ENCODE data around the gene PSMD9.
"Not testable (repeated sequence)": the region's sequence is repeated elsewhere in the genome, so short reads cannot be mapped to it uniquely, and the experiment has no call there.

PSMD9 gene

GRCh38 chr12:121888478-121889273 lies at the start of gene PSMD9:
Gene PSMD9, plus strand, starts transcription at chr12:121888790. Its CDS starts 67 bp downstream, at chr12:121888857.
- peak; percentile 94 for DNase-seq

DNA sequence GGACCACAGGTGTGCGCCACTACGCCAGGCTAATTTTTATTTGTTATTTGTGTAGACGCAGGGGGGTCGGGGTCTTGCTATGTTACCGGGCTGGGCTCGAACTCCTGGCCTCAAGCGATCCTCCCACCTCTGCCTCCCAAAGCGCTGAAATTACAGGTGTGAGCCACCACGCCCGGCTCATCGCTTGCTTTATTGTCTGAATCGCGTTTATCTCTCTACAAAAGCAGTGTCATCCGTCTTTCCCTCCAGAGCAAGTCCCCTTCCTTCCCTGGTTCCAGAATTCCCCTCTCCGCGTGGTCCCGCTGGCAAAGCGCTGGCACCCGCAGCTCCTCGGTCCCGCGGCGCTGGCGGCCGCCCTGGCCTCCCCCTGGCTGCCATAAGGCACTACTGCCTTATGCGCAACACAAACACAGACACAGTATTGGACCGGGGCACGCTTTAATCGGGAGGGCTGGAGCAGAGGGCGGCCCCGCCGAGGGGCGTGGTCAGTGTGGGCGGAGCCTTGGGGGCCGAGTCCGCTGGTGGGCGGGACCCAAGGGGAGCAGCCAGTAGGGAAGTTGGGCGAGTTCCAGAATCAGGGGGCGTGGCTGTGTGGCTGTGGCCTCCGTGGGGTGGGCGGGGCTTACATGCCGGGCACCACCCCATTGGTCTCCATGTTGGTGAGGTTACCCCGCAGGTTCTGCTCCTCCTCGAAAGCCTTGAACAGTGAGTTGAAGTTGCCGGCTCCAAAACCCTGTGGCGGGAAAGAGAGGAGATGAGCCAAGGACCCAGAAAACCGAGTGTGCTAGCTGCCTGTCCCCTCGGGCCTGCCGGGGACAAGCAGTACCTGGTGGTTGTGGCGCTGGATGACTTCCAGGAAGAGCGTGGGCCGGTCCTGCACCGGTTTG lies 49.2 kb upstream of the PSMD9 start:
- DNase-seq: peak; percentile 96

DNA sequence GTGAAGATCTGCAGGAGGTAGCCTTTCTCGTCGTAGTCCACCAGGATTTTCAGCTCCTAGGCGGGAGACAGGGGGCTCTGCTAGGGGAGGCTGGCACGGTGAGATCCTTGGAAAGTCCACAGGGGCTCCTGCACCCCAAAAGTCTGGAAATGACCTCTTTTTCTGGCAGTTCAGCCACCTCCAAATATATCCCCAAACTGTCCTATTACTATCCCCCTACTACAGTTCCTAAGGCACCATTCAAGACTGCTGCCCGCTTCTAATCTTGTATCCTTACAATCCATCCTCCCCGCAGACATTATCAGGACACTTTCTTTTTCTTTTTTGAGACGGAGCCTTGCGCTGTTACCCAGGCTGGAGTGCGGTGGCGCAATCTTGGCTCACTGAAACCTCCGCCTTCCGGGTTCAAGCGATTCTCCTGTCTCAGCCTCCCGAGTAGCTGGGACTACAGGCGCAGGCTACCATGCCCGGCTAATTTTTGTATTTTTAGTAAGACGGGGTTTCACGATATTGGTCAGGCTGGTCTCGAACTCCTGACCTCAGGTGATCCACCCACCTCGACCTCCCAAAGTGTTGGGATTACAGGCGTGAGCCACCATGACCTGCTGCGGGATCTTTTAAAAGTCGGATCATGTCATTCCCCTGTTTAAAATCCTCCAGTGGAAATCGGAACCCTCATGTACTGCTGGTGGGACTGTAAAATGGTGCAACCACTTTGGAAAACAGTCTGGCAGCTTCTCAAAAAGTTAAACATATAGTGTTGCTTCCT lies 48.4 kb upstream of the PSMD9 start:
- no peak for DNase-seq

DNA sequence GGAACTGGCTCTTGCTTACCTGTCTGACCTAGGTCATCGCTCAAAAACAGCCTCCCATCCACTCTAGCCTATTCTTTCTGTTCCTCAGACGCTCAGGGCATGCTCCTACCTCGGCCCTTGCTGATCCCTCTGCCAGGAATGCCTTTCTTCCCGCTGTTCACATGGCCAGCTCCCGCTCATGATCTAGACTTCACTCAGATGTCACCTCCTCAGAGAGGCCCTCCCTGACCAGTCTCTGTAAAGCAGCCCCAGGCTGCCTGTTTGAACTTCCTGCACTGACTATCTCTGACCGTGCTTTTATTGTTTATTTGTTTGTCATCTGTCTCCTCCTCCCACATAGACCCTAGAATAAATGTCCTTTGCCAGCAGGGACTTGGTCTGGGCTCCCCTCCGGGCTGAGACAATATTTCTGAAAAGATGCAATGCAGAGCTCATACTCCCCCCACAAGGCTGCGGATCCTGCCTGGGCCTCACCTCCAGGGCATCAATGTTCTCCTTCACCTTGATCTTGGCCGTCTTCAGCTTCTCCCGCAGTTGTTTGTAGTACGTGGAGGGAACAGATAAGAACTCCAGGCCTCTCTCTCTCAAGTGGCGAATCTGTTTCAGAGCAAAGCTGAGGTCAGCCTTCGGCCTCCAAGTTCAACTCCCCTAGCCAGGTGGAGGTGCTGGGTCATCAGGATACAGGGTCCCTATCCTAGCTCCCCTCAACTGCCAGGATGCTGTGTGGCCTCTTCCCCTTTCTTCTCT lies 45.2 kb upstream of the PSMD9 start:
- no peak for DNase-seq

- DNase-seq: no peak
Measured at GRCh38 chr12:121845701-121846100, 42.9 kb upstream of the PSMD9 start.

DNA sequence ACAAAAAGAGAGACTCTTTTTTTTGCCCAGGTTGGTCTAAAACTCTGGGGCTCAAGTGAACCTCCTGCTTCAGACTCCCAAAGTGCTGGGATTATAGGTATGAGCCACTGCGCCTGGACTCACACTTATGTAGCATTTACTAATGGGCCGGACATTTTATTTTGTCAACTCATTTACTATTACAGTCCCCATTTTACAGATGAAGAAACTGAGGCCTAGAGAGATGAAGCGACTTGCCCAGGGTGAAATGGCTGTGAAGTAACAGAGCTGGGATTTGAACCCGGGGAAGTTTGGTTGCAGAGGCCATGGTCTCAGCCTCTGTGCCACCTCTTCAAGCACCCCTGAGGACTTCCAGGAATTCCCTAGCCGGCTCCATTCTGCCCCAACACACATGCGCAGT lies 39.4 kb upstream of the PSMD9 start:
- no peak for DNase-seq

DNA sequence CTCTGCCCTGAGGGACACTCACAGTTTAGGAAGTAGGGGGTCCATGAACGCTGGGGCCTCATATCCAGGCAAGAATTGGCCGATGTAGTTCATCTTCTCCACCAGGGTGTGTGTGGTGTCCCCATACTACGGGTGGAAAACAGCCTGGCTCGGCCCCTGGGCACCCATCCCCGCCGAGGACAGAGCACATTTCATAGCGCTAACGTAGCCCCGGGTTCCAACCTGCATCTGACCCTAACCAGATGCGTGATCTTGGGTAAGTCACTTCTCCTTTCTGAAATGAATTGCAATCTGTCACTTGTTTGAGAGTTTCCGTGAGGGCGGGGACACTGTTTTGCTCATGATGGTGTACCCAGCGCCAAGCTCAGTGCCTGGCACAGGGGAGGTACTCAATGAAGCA lies 38.9 kb upstream of the PSMD9 start:
- no peak for DNase-seq

DNA sequence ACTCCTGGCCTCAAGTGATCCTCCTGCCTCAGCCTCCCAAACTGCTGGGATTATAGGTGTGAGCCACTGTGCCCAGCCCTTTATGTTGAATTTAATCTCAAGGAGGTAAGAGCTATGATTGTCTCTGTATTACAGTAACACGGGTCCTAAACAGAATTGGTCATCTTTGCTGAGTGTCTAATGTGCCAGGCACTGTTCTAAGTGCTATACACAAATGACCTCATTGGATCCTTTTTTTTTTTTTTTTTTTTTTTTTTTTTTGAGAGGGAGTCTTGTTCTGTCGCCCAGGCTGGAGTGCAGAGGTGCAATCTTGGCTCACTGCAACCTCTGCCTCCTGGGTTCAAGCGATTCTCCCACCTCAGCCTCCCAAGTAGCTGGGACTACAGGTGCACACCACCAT lies 36.2 kb upstream of the PSMD9 start:
- not testable (repeated sequence) for DNase-seq

GRCh38 chr12:121857322-121858246 lies 31.0 kb upstream of the PSMD9 start:
- DNase-seq: no peak

GRCh38 chr12:121858318-121858661 lies 30.3 kb upstream of the PSMD9 start:
- DNase-seq: no peak

GRCh38 chr12:121858662-121859572 lies 29.7 kb upstream of the PSMD9 start, which contains the start of gene HPD:
Gene HPD, minus strand, starts transcription at chr12:121858859. Its CDS starts 36 bp downstream, at chr12:121858823.
- no peak for DNase-seq

DNA sequence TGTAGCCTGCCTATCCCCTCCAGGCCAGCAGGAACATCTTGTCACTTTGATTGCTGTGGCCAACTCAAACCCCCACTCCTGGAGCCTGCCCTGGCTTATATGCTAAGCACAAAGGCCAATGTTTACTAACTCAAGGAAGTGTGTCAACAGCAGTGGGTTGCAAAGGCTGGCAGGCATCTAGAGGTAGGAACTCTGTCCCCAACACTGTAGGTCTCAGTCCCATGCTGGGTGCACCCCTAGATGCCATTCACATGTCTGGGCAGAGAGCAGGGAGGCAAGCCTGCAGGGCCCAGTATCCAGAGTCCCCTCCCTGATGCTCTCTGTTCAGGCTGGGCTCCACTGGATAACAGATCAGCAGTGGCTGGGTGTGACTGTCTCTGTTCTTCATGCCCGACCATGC lies 28.3 kb upstream of the PSMD9 start:
- DNase-seq: no peak

DNA sequence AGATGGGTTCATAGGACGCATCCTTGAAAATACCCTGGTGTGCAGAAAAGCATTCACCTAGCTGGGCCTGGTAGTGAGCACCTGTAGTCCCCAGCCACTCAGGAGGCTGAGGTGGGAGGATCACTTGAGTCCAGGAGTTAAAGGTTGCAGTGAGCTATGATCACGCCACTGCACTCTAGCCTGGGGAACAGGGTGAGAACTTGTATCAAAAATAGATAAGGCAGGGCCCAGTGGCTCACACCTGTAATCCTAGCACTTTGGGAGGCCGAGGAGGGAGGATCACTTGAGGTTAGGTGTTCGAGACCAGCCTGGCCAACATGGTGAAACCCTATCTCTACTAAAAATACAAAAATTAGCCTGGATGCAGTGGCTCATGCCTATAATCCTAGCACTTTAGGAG lies 27.9 kb upstream of the PSMD9 start:
- not testable (repeated sequence) for DNase-seq

GRCh38 chr12:121861636-121862254 lies 26.8 kb upstream of the PSMD9 start:
- no peak for DNase-seq

DNA sequence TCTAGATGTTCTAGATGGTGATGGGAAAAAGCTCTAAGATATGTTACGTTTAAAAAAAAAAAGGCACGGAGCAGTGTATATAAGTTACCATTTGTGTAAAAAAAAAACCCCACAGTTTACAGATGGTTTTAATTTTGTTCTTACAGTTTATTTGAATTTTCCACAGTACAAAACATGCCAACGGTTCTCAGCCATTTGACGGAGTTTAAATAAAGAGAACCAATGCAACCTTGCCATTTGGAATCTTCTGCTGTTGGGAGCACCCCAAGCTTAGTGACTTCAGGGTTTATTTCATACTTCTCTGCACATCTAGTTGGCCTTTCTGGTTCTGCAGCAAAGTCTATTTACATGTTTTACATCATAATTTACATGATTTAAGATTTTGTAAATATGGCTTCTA lies 22.3 kb upstream of the PSMD9 start:
- no peak for DNase-seq

DNA sequence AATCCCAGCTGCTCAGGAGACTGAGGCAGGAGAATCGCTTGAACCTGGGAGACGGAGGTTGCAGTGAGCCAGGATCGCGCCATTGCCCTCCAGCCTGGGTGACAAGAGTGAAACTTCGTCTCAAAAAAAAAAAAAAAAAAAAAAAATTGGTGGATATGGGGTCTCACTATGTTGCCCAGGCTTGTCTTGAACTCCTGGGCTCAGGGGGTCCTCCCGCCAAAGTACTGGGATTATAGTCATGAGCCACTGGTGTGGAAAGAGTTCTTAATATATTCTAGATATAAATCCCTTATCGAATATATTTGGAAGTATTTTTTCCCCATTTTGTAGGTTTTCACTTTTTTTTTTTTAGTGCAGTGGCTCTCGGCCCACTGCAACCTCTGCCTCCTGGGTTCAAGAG lies 19.4 kb upstream of the PSMD9 start:
- not testable (repeated sequence) for DNase-seq

DNA sequence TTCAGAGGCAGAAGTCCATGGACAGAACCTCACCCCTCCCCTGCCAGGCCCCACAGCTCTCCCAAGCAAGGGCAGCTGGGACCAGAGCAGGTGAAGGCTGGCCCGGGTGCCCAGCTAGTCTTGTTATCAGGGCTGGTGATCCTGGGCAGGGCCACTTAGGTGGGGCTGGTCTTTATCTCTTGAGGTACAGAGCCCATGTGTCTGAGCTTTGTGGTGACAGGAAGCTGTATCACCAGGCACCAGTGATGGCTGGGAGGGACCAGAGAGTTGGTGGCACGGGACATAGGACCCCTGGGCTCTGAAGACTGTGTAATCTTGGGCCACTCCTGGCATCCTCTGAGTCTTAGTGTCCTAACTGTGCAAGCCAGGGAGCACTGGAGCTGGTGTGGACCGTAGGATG lies 17.1 kb upstream of the PSMD9 start:
- no peak for DNase-seq

GRCh38 chr12:121872546-121873215 lies 15.9 kb upstream of the PSMD9 start:
- no peak for DNase-seq

GRCh38 chr12:121873216-121873569 lies 15.4 kb upstream of the PSMD9 start:
- DNase-seq: no peak
